Smooth muscle cell (in vitro differentiated cells): ENCODE measurements around the gene NHS. TPM values are rescaled to one million over a fixed set of nuclear protein-coding genes. Genes with fewer than 3 reads are reported as not detected.
A peak's percentile ranks its signal among the peaks of the same experiment; 100 is the strongest.
"Not testable (repeated sequence)": the region's sequence is repeated elsewhere in the genome, so short reads cannot be mapped to it uniquely, and the experiment has no call there.

Experiments used
- DNase-seq: peaks from one replicate; lab custom pipeline; 2025; ENCODE audit not compliant: unreplicated experiment; lab: John Stamatoyannopoulos, UW
- H2AFZ ChIP-seq: fragments of 200-600 bp; sonication (generic); 2 replicates; pipeline ENCODE4 v1.6.0; 2016; ENCODE audit warnings: antibody characterized with exemption, low read depth, mild to moderate bottlenecking
- H3F3A ChIP-seq: fragments of 200-600 bp; sonication (generic); 2 replicates; pipeline ENCODE4 v1.6.0; 2017; ENCODE audit warnings: antibody characterized with exemption, low read depth
- H3K27ac ChIP-seq: fragments of 200-600 bp; sonication (generic); 2 replicates; pipeline ENCODE4 v1.5.1; 2016; ENCODE audit warnings: low read depth, mild to moderate bottlenecking
- H3K27me3 ChIP-seq: fragments of 200-600 bp; sonication (generic); 2 replicates; pipeline ENCODE4 v1.6.1; 2016; ENCODE audit warnings: low read depth, mild to moderate bottlenecking
- H3K36me3 ChIP-seq: fragments of 200-600 bp; sonication (generic); 2 replicates; pipeline ENCODE4 v1.5.1; 2016; ENCODE audit warnings: low read depth
- H3K4me1 ChIP-seq: fragments of 200-600 bp; sonication (generic); 2 replicates; pipeline ENCODE4 v1.5.1; 2016; ENCODE audit warnings: low read depth
- H3K4me2 ChIP-seq: fragments of 200-600 bp; sonication (generic); 2 replicates; pipeline ENCODE4 v1.6.0; 2016; ENCODE audit warnings: mild to moderate bottlenecking
- H3K4me3 ChIP-seq: fragments of 200-600 bp; sonication (generic); 2 replicates; pipeline ENCODE4 v1.5.1; 2016; ENCODE audit warnings: mild to moderate bottlenecking
- H3K79me2 ChIP-seq: fragments of 200-600 bp; sonication (generic); 2 replicates; pipeline ENCODE4 v1.6.0; 2016; ENCODE audit warnings: low read depth, mild to moderate bottlenecking
- H3K9ac ChIP-seq: fragments of 200-600 bp; sonication (generic); 2 replicates; pipeline ENCODE4 v1.6.0; 2016; ENCODE audit warnings: low read depth
- H3K9me3 ChIP-seq: fragments of 200-600 bp; sonication (generic); replicated peaks from 2 replicates; pipeline ENCODE4 v1.5.1; 2016; ENCODE audit warnings: low read depth
- H4K20me1 ChIP-seq: fragments of 200-600 bp; sonication (generic); 2 replicates; pipeline ENCODE4 v1.6.0; 2016; ENCODE audit warnings: low read depth
- WGBS: methylation state at CpG from one replicate; pipeline ENCODE4 v1.1.7; 2016; ENCODE audit warnings: low lambda C conversion rate; 5-methylcytosine and 5-hydroxymethylcytosine counted together
- polyA plus RNA-seq: library from polyadenylated mRNA; unstranded; fragments of >200 nt; fragmentation: Nextera tagmentation; extraction: Ambion mirVana; gene quantifications from 2 replicates; pipeline ENCODE4 v1.2.1, GENCODE V29; 2016
- total RNA-seq: library from RNA; depleted of rRNA; stranded (reverse); fragments of >200 nt; gene quantifications from 2 replicates; pipeline ENCODE4 v1.2.3, GENCODE V29; 2014
- TF ChIP-seq, protein P1 (sequence below): fragments of 200-600 bp; sonication (generic); IDR thresholded peaks from 2 replicates; pipeline ENCODE4 v1.5.1; 2017; ENCODE audit warnings: borderline replicate concordance, mild to moderate bottlenecking, antibody characterized with exemption; ENCODE audit not compliant: insufficient read depth, poor library complexity, severe bottlenecking

The NHS gene
- total and polyA plus RNA-seq, 2 experiments from 2014 or later: 2.6 to 9.6 TPM

DNA sequence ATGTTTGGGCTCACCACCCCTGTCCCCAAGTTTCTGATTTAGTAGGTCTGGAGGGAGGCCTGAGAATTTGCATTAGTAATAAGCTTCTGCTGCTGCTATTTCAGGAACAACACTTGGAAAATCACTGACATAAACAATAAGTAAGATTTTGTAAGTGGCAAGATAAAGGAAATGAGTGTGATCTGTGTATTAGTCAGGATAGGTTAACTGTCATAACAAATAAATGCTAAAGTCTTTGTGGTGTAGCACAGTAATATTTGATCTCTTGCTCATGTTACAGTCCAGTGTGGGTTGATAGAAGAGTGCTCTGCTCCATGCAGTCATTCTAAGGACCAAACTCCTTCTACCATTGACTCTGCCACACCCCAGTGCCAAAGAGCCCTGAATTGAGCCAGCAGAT, 67.0 kb downstream of the NHS start:
- DNase-seq: no peak
- Histone ChIP-seq H3K36me3 (no peaks in the 10 kb centered on the region), H3F3A (no peaks in the 10 kb centered on the region), H4K20me1 (peaks cover 4% of the 10 kb centered on the region), H3K4me1 (no peaks in the 10 kb centered on the region), H3K4me3 (no peak overlapping the region), H3K79me2 (no peaks in the 10 kb centered on the region), H3K27ac (peak overlapping the region; percentile 15), H3K4me2 (no peak overlapping the region), H3K9ac (no peak overlapping the region), H3K9me3 (no peaks in the 10 kb centered on the region), H3K27me3 (no peaks in the 10 kb centered on the region), H2AFZ (no peak overlapping the region)
- TF ChIP-seq, protein P1, sequence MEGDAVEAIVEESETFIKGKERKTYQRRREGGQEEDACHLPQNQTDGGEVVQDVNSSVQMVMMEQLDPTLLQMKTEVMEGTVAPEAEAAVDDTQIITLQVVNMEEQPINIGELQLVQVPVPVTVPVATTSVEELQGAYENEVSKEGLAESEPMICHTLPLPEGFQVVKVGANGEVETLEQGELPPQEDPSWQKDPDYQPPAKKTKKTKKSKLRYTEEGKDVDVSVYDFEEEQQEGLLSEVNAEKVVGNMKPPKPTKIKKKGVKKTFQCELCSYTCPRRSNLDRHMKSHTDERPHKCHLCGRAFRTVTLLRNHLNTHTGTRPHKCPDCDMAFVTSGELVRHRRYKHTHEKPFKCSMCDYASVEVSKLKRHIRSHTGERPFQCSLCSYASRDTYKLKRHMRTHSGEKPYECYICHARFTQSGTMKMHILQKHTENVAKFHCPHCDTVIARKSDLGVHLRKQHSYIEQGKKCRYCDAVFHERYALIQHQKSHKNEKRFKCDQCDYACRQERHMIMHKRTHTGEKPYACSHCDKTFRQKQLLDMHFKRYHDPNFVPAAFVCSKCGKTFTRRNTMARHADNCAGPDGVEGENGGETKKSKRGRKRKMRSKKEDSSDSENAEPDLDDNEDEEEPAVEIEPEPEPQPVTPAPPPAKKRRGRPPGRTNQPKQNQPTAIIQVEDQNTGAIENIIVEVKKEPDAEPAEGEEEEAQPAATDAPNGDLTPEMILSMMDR: no peak

DNA sequence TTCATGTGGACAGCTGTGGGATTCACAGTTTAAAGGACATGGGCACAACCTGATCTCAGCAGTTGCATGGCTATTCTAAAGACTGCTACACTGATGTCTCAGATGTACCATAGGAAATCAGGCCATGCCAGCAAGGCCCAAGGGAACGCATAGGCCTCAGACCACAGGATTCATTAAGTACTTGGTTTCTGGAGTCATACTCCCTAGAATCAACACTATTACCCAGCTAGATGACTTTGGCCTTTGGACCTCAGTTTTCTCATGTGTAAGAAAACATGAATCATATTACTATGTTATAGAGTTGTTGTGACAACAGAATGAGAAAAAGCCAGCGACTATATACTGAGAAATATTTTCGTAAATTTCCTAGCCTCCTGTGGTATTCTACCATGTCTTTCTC, 67.9 kb downstream of the NHS start:
- 75% methylated on average over 3 of the region's 3 CpGs for WGBS
- no peak overlapping the region for H2AFZ ChIP-seq
- no peaks in the 10 kb centered on the region for H3K36me3 ChIP-seq
- no peak overlapping the region for H3K4me2 ChIP-seq
- no peaks in the 10 kb centered on the region for H3K27me3 ChIP-seq
- DNase-seq: no peak
- H3K79me2 ChIP-seq: no peaks in the 10 kb centered on the region
- no peaks in the 10 kb centered on the region for H3F3A ChIP-seq
- TF ChIP-seq, protein P1: no peak
- H3K4me1 ChIP-seq: no peaks in the 10 kb centered on the region
- peaks cover 4% of the 10 kb centered on the region for H4K20me1 ChIP-seq
- H3K9me3 ChIP-seq: no peaks in the 10 kb centered on the region
- no peak overlapping the region for H3K9ac ChIP-seq
- peak overlapping the region; percentile 15 for H3K27ac ChIP-seq
- no peak overlapping the region for H3K4me3 ChIP-seq

DNA sequence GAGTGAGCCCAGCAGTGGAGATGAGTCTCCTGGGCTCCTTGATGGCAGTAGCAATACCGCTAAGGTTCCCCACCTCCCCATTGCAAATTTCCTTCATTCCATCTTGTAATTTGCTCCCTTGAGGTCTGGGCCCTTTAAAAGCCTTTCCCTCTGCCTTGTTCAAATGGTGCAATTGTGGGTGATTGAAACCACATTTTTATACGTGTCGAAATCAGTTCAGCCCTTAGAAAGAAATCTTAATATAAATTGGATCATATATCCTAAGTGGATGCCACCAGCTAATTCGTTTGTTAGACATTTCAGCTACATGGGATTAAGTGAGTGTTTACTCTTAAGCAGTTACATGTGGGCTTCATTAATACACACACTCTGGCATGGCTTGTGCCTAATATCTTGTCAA, 68.6 kb downstream of the NHS start:
- no peak for DNase-seq
- Histone ChIP-seq H4K20me1 (peaks cover 4% of the 10 kb centered on the region), H3K27ac (no peak overlapping the region), H3K36me3 (no peaks in the 10 kb centered on the region), H3K4me1 (no peaks in the 10 kb centered on the region), H3K4me3 (no peak overlapping the region), H3K27me3 (no peaks in the 10 kb centered on the region), H3F3A (no peaks in the 10 kb centered on the region), H3K9me3 (no peaks in the 10 kb centered on the region), H3K4me2 (no peak overlapping the region), H3K79me2 (no peaks in the 10 kb centered on the region), H3K9ac (no peak overlapping the region), H2AFZ (no peak overlapping the region)
- 59% methylated on average over 4 of the region's 4 CpGs for WGBS
- TF ChIP-seq, protein P1: no peak

DNA sequence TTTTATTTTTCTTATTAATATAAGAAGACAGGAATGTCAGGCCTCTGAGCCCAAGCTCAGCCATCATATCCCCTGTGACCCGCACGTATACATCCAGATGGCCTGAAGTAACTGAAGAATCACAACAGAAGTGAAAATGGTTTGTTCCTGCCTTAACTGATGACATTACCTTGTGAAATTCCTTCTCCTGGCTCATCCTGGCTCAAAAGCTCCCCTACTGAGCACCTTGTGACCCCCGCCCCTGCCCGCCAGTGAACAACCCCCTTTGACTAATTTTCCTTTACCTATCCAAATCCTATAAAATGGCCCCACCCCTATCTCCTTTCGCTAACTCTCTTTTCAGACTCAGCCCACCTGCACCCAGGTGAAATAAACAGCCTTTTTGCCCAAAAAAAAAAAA, 71.3 kb downstream of the NHS start:
- H3K36me3 ChIP-seq, H3K9me3 ChIP-seq, H3F3A ChIP-seq, H4K20me1 ChIP-seq, H3K4me1 ChIP-seq, H3K27me3 ChIP-seq, H3K4me3 ChIP-seq, H3K27ac ChIP-seq, DNase-seq, H3K9ac ChIP-seq, H3K79me2 ChIP-seq, H2AFZ ChIP-seq, H3K4me2 ChIP-seq: not testable (repeated sequence)
- 92% methylated on average over 5 of the region's 5 CpGs for WGBS
